DMS53 treated with DMSO at 0.1 percent for 48 hours (cell line): ENCODE data around the gene ATCAY.
"Not testable (repeated sequence)": the region's sequence is repeated elsewhere in the genome, so short reads cannot be mapped to it uniquely, and the experiment has no call there.

Experiments used
- DNase-seq: peaks from one replicate; lab custom pipeline; 2025; ENCODE audit not compliant: unreplicated experiment; lab: John Stamatoyannopoulos, UW

The ATCAY gene

GRCh38 chr19:3899531-3900294 lies 19.2 kb downstream of the ATCAY start:
- no peak for DNase-seq

DNA sequence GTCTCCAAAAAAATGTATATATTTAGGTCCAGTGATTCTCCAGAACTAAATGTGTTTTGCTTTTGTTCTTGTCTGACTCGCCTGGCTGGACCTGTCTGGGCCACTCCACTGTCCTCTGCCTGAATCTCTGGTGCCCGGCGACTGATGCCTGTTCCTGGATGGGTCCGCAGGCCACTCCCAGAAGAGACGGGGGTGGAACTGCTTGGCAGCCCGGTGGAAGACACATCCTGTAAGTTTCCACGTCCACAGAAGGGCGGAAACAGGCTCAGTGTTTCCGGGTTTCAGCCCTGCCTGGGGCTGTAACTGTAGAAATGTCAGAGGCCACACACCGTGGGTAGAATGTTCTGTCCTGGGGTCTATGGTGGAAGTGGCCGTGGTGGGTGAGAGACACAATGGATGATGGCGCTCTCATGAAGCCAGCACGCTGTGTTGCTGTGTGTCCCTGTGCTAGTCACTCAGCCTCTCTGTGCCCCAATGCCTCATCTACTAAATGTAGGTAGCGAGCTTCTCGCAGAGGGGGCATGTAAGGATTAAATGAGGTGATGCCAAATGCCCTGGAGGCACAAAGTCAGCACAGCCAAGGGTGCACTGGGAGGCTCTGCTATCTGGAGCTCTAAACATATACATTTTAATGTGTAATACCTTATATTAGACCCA lies 22.0 kb downstream of the ATCAY start:
- no peak for DNase-seq

DNA sequence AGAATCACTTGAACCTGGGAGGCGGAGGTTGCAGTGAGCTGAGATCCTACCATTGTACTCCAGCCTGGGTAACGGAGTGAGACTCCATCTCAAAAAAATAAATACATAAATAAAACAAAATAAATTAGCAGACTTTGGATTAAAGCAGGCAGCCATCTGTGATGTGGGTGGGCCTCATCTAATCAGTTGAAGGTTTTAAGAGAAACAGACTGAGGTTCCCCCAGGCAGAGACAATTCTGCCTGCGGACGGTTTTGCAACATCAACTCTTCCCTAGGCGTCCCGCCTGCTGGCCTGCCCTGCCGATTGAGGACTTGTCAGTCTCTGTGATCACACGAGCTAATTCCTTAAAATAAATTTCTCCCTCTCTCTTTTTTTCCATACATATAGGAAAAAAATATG lies 23.7 kb downstream of the ATCAY start:
- DNase-seq, result no peak

DNA sequence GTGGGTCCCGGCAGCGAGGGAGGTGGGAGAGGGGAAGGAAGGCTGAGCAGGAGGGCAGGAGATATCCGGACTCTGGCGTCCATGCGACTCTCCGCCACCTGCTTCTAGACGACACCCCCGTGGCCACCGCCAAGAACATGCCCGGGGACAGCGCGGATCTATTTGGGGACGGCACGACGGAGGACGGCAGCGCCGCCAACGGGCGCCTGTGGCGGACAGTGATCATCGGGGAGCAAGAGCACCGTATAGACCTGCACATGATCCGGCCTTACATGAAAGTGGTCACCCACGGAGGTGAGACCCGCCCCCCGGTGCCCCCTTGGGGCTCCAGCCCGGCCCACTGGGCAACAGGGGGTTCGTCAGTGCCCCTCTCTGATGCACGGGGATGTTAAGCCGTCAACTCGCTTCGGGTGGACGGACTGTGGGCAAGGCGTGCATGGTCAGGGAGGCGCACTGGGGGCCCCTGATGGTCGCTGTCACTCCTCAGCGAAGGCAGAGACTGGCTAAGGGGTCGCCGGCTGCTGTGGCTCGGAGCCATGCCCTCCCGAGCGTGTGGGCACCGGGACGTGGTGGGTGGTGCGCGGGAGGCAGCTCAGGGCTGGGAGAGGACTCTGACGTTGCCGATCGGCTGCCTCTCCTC lies 27.3 kb downstream of the ATCAY start:
- DNase-seq, result no peak

DNA sequence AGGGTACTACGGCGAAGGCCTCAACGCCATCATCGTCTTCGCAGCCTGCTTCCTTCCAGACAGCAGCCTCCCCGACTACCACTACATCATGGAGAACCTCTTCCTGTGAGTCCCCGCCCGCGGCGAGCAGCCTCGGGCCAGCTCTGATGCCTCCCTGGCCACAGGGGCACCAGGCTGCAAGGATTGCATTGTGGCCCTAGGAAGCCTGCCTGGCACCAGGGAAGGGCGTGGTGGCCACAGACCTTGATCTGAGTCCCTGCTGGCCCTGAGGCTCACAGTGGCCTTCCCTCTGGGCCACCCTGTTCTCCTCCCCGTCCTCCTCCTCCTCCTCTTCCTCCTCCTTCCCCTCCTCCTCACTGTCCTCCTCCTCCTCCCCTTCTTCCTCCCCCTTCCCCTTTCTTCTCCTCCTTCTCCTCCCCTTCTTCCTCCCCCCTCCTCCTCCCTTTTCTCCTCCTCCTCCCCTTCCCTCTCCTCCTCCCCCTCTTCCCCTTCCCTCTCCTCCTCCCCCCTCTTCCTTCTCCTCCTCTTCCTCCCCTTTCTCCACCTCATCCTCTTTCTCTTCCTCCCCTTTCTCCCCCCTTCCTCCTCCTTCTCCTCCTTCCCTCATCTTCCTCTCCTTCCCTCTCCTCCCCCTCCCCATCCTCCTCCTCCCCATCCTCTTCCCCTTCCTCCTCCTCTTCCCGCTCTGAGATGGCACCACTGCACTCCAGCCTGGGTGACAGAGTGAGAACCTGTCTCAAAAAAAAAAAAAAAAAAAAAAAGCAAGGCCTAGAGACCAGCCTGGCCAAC lies 28.0 kb downstream of the ATCAY start:
- DNase-seq, result no peak

DNA sequence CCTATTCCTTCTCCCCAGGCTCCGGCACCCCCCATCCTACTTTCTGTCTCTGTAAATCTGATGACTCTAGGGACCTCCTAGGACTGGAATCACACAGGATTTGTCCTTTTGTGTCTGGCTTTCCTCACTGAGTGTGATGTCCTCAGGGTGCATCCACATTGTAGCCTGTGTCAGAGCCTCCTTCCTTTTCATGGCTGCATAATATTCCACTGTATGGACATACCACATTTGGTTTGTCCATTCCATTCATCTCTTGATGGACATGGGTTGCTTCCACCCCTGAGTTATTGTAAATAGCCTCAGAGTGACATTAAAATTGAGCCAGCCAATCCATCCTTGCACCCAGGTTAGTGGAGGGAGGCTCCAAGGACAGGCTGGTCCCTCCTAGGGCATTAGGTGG lies 29.6 kb downstream of the ATCAY start:
- no peak for DNase-seq

DNA sequence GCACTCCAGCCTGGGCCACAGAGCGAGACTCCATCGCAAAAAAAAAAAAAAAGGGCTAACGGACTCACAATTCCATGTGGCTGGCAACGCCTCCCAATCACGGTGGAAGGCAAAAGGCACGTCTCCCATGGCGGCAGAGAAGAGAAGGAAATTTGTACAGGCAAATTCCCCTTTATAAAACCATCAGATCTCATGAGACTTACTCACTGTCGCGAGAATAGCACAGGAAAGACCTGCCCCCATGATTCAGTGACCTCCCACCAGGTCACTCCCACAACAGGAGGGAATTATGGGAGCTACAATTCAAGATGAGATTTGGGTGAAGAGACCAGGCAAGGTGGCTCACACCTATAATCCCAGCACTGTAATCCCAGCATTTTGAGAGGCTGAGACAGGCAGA lies 33.7 kb downstream of the ATCAY start:
- no peak for DNase-seq

DNA sequence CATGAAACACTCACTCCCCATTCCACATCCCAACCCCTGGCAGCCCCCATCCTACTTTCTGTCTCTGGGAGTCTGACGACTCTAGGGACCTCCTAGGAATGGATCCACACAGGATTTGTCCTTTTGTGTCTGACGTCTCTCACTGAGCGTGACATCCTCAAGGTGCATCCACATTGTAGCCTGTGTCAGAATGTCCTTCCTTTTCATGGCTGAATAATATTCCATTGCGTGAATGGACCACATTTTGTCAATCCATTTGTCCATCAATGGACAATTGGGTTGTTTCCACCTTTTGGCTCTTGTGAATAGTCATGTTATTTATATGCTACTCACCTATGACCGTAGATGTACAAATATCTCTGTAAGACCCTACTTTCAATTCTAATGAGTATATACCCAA lies 35.5 kb downstream of the ATCAY start:
- DNase-seq, result no peak

DNA sequence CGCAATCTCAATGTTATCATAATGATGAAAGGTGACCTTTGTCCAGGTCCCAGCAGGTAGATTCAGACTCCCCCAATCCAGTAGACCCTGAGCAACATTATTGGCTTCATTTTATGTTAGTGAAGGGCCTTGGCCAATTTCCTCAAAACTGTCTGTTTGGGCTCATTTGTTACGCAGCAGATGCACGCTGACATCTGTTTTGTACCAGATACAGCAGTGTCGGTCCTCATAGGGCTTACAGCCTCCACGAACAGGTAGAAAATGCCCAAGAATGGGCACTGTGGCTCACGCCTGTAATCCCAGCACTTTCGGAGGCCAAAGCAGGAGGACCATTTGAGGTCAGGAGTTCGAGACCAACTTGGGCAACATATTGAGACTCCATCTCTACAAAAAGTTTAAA lies 39.3 kb downstream of the ATCAY start:
- DNase-seq, result no peak

- DNase-seq, result no peak
Measured at GRCh38 chr19:3923096-3923758, 42.7 kb downstream of the ATCAY start.

DNA sequence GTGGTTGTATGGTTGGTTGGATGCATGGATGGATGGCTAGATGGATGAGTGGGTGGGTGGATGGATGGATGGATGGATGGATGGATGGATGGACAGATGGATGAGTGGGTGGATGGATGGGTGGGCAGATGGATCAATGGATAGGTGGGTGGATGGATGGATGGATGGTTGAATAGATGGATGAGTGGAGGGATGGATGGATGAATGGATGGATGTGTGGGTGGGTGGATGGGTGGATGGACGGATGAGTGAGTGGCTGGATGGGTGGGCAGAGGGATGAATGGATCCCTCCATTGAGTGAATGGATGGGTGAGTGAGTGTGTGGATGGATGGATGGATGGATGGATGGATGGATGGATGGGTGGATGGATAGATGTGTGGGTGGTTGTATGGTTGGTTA lies 43.4 kb downstream of the ATCAY start:
- no peak for DNase-seq

- DNase-seq, result no peak
Measured at GRCh38 chr19:3931041-3931440, 50.6 kb downstream of the ATCAY start.

DNA sequence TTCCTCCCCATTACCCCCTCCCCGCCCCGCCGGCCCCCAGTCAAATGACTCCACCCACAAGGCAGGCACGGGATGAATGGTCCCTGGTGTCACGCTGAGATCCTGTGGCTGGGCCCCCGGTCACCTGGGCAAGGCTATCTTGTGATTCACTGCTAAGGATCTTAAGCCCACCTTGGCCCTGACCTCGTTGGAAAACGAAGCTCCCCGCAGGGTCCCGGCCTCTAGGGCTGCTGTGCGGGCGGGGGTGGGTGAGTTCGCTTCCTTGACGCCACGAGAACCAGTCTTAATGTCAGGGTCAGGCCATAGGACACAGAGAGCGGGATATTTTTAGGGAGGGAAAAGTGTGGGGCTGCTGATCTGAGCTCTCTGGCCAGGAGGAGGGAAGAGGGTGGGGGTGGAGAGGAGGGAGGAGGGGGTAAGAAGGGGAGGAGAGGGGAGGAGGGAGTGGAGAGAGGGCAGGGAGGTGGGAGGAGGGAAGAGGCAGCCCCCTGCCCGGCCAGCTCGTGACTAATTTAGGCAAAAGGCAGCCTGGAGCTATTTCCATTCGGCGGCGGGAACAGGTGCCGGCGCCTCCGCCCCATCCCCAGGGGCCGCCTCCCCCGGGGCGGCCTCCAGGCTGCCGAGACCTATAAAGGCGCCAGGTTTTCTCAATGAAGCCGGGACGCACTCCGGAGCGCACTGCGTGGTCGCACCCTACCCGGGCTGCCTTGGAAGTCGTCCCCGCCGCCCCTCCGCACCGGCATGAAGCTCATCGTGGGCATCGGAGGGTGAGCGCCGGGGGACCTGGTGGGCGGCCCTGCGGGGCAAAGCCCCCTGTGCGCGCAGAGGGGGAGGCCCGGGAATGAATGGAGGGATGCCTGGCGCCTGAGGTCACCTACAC lies 52.7 kb downstream of the ATCAY start, which contains the start of gene NMRK2:
Gene NMRK2, plus strand, starts transcription at position 139 of the 880 bp plus-strand sequence. Its CDS starts 603 bp downstream, at position 742.
- DNase-seq, result no peak

DNA sequence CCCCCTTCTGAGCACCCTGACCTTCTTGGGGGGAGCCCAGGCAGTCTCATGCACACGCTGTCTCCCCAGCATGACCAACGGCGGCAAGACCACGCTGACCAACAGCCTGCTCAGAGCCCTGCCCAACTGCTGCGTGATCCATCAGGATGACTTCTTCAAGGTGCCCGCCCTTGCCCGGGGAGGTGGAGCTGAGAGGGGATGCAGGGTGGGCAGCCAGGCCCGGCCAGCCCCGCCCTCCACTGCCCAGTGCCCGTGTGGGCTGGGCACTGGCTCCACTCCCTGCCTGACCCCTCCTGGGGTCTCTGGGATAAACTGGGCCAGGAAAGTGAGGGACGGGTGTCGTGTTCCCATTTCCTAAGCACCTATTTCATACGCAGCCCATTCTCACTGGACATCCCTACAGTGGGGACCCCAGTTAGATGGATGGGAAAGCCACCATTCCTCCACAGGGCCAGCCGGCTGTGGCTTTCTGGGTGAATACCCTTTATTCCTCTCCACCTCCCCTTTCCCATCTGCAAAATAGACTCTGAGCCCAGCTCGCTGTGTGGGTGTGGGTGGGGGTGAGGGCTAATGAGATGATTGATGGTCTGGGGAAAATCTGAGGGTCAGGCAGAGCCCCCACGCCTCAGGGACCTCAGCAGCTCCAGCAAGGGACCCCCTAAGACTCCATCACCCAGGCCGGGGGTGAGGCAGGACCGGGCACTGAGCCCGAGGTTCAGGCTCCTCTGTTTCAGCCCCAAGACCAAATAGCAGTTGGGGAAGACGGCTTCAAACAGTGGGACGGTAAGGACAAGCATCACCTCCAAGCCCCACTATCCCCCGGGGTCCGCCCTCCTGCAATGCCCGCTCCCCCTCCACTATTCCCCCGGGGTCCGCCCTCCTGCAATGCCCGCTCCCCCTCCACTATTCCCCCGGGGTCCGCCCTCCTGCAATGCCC lies 56.3 kb downstream of the ATCAY start:
- DNase-seq, result no peak

DNA sequence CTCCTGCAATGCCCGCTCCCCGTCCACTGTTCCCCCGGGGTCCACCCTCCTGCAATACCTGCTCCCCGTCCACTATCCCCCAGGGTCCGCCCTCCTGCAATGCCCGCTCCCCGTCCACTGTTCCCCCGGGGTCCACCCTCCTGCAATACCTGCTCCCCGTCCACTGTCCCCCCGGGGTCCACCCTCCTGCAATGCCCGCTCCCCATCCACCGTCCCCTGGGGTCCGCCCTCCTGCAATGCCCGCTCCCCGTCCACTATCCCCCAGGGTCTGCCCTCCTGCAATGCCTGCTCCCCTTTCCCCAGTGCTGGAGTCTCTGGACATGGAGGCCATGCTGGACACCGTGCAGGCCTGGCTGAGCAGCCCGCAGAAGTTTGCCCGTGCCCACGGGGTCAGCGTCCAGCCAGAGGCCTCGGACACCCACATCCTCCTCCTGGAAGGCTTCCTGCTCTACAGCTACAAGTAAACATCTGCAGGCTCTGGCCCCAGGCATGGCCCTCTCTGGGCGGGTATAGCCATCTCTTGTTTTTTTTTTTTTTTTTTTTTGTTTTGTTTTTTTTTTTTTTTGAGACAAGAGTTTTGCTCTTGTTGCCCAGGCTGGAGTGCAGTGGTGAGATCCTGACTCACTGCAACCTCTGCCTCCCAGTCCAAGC lies 57.9 kb downstream of the ATCAY start:
- DNase-seq, result not testable (repeated sequence)

DNA sequence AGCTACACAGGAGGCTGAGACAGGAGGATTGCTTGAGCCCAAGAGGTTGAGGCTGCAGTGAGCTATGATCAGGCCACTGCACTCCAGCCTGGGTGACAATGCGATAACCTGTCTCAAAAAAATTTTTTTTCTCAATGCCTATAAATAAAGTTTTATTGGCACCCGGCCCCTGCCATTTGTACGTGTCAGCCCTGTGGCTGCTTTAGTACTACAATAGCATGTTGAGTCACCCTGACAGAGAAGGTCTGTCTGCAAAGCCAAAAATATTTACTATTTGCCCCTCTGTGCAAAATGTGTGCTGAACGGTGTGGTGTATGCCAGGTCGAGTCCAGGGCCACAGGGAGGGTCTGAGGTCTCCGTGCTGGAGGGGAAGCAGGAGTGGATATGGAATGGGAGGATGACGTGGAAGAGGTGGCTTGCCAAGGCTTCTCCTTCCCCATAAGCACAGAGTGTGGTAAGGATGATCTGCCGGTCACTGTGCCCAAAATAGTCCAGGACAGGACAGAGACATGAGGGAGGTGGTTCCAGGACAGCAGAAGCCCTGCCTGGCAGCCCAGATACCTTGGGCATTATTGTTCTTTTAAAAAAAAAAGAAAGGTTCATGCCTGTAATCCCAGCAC lies 62.4 kb downstream of the ATCAY start:
- no peak for DNase-seq

GRCh38 chr19:3944018-3944721 lies 63.7 kb downstream of the ATCAY start:
- DNase-seq, result no peak
